GM12875 (cell line): ENCODE data around the gene ZFX.
"Not testable (repeated sequence)": the region's sequence is repeated elsewhere in the genome, so short reads cannot be mapped to it uniquely, and the experiment has no call there.

Experiments used
- H3K4me3 ChIP-seq: one replicate; pipeline ENCODE4 v1.5.1; 2011; ENCODE audit warnings: low read depth, low read length, control low read depth
- CTCF ChIP-seq: IDR thresholded peaks from 2 replicates; pipeline ENCODE4 v1.5.1; 2011; ENCODE audit warnings: low read depth, mild to moderate bottlenecking, control low read depth, inconsistent platforms, low read length, moderate library complexity, borderline replicate concordance; ENCODE audit not compliant: insufficient read depth

ZFX gene

GRCh38 chrX:24153178-24153795, 3.8 kb downstream of the ZFX start:
- no peak for TF ChIP-seq CTCF
- H3K4me3 ChIP-seq = no peak overlapping the region

- no peak overlapping the region for H3K4me3 ChIP-seq
Measured at GRCh38 chrX:24153796-24154189, 4.3 kb downstream of the ZFX start.

GRCh38 chrX:24154490-24155034, 5.0 kb downstream of the ZFX start:
- no peak overlapping the region for H3K4me3 ChIP-seq

More at GRCh38 chrX:24153796-24154189, 4.3 kb downstream of the ZFX start:
- TF ChIP-seq CTCF = no peak

GRCh38 chrX:24155747-24156146, 6.2 kb downstream of the ZFX start:
- H3K4me3 ChIP-seq = not testable (repeated sequence)

More at GRCh38 chrX:24154490-24155034, 5.0 kb downstream of the ZFX start:
- no peak for TF ChIP-seq CTCF

GRCh38 chrX:24156177-24156576, 6.6 kb downstream of the ZFX start:
- no peak overlapping the region for H3K4me3 ChIP-seq
- TF ChIP-seq CTCF = no peak

GRCh38 chrX:24158881-24159280, 9.4 kb downstream of the ZFX start:
- no peak overlapping the region for H3K4me3 ChIP-seq
- no peak for TF ChIP-seq CTCF

- no peak overlapping the region for H3K4me3 ChIP-seq
- no peak for TF ChIP-seq CTCF
Measured at GRCh38 chrX:24166078-24166477, 16.5 kb downstream of the ZFX start.
